A673 (cell line): Measurements from ENCODE around the gene PHF21B. TPM values are rescaled to one million over a fixed set of nuclear protein-coding genes. Genes with fewer than 3 reads are reported as not detected.

ENCODE experiments used
- BruUV-seq: library from RNA; stranded (reverse); fragments of 400-500 nt; replicated peaks from 2 replicates; lab custom pipeline; 2021; lab: Mats Ljungman, UMichigan
- CTCF ChIA-PET: fragments of 300-600 bp; sonication (Branson Sonifier 250); formaldehyde crosslinking; loops from one replicate; lab custom pipeline; 2022; ENCODE audit warnings: antibody characterized with exemption; lab: Charles Lee
- POLR2A ChIA-PET: fragments of 300-600 bp; sonication (Branson Sonifier 250); formaldehyde crosslinking; loops from one replicate; lab custom pipeline; 2022; ENCODE audit warnings: antibody characterized with exemption; ENCODE audit not compliant: low non-redundant PET; lab: Charles Lee
- DNase-seq: peaks from one replicate; pipeline ENCODE4 v3.0.0-alpha.2; 2015; ENCODE audit warnings: low spot score
- H3K27ac ChIP-seq: fragments of 200-600 bp; sonication (generic); 2 replicates; pipeline ENCODE4 v1.5.1; 2016; ENCODE audit warnings: mixed run types, low read depth, mild to moderate bottlenecking, mixed read lengths, antibody characterized with exemption, low read length; ENCODE audit not compliant: poor library complexity, severe bottlenecking
- H3K27me3 ChIP-seq: fragments of 200-600 bp; sonication (generic); replicated peaks from 2 replicates; pipeline ENCODE4 v1.6.1; 2017; ENCODE audit warnings: mixed run types, low read depth, mild to moderate bottlenecking, mixed read lengths, antibody characterized with exemption, low read length; ENCODE audit not compliant: insufficient read depth, poor library complexity
- H3K36me3 ChIP-seq: fragments of 200-600 bp; sonication (generic); 2 replicates; pipeline ENCODE4 v1.6.1; 2016; ENCODE audit warnings: mixed run types, mild to moderate bottlenecking, mixed read lengths, antibody characterized with exemption, low read length; ENCODE audit not compliant: insufficient read depth, poor library complexity, severe bottlenecking
- H3K4me1 ChIP-seq: fragments of 200-600 bp; sonication (generic); 2 replicates; pipeline ENCODE4 v1.6.1; 2017; ENCODE audit warnings: mixed run types, mild to moderate bottlenecking, mixed read lengths, antibody characterized with exemption, low read length; ENCODE audit not compliant: insufficient read depth, poor library complexity, severe bottlenecking
- H3K4me3 ChIP-seq: fragments of 200-600 bp; sonication (generic); 2 replicates; pipeline ENCODE4 v1.5.1; 2016; ENCODE audit warnings: low read depth, mixed run types, mild to moderate bottlenecking, mixed read lengths, low read length; ENCODE audit not compliant: poor library complexity, severe bottlenecking
- H3K9me3 ChIP-seq: fragments of 200-600 bp; sonication (generic); 2 replicates; pipeline ENCODE4 v1.6.1; 2016; ENCODE audit warnings: mixed run types, low read depth, mild to moderate bottlenecking, mixed read lengths, antibody characterized with exemption, low read length; ENCODE audit not compliant: poor library complexity, severe bottlenecking
- CTCF ChIP-seq: fragments of 300-800, 200-600 bp; sonication (generic); conservative IDR thresholded peaks from 2 replicates; pipeline ENCODE4 v1.5.1; 2017; ENCODE audit warnings: low read depth, mild to moderate bottlenecking, antibody characterized with exemption, low read length, moderate library complexity, mixed read lengths
- EZH2 ChIP-seq: fragments of 200-600 bp; sonication (generic); IDR thresholded peaks from 2 replicates; pipeline ENCODE4 v1.6.1; 2017; ENCODE audit warnings: borderline replicate concordance, low read depth, mild to moderate bottlenecking, mixed read lengths, antibody characterized with exemption, low read length; ENCODE audit not compliant: poor library complexity, severe bottlenecking
- intact Hi-C: fragments of 100-400 bp; cut with micrococcal nuclease; formaldehyde crosslinking; loops from one replicate; pipeline ENCODE4 v1.10.0; 2022; ENCODE audit not compliant: unreplicated experiment
- total RNA-seq: library from RNA; stranded (reverse); gene quantifications from 2 replicates; pipeline ENCODE4 v1.2.3, GENCODE V29; 2021

The PHF21B gene
- total RNA-seq, 1 experiment from 2014 or later, result 13.2 TPM

DNA sequence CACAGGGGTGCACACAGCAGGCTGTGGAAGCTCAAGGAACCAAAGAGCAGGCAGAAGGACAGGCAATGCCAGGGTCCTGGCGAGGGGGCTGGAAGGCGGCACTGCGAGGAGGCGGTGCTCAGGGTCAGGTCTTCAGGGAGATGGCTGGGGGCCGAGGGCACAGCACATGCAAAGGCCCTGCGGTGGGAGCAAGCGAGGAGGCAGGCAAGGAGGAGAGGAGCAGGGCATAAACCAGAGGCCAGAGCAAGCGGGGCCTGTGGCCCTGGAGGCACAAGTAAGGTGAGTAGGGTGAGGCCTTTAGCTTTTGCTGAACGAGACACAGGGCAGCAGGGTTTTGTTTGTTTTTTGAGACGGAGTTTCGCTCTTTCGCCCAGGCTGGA, 130.5 kb downstream of the PHF21B start:
- CTCF ChIA-PET, result no interaction called here
- H3K27me3 ChIP-seq, result no peaks in the 10 kb centered on the region
- H3K9me3 ChIP-seq, result no peaks in the 10 kb centered on the region
- H3K36me3 ChIP-seq, result no peaks in the 10 kb centered on the region
- DNase-seq, result no peak
- H3K4me1 ChIP-seq, result no peaks in the 10 kb centered on the region
- BruUV-seq, result no TSS peak
- intact Hi-C loops, result no loop called here
- TF ChIP-seq CTCF (no peak), EZH2 (no peak)
- no peak overlapping the region for H3K27ac ChIP-seq
- POLR2A ChIA-PET, result no interaction called here
- H3K4me3 ChIP-seq, result no peak overlapping the region

DNA sequence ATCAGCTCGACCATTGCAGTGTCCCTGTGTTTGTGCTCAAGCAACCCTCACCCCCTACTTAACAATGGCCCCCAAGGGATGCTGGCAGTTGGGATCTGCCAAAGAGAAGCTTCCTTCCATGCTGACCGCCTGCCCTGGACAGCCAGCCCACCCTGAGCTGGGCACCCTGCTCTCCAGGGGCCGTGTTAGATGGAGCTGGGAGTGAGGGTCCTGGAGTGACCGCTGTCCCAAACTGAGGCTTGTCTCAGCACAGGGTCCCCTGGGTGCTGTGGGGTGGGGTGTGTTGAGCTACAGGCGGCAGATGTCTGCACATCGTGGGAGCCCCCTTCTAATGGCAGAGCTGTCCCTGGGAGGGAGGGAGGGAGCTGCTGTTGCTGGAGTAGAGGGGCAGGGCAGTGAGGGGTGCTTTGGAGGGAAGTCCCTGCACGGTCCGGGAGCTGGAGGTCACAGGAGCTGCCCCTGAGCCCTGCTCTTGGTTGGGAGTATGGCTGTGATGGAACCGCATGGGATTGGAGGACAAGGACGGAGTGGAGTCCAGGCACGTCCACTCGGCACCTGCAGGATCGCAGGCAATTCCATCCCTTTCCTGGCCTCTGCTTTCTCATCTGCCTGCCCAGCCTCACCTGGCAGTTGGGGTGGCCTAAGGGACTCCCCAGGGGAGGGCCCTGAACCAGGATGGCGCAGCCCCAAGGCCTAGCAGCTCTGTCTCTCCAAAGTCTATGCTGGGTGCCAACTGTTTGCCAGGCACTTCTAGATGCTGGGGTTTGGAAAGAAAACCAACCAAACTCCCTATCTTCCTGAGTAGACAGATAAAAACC, 131.1 kb downstream of the PHF21B start:
- Histone ChIP-seq H3K36me3 (no peaks in the 10 kb centered on the region), H3K27me3 (no peaks in the 10 kb centered on the region), H3K4me1 (no peaks in the 10 kb centered on the region), H3K27ac (no peak overlapping the region), H3K4me3 (no peak overlapping the region), H3K9me3 (no peaks in the 10 kb centered on the region)
- intact Hi-C loops, result no loop called here
- no TSS peak for BruUV-seq
- POLR2A ChIA-PET, result interaction anchor here (0.6 kb wide), 2 partner anchors 33 to 1424 kb away, joined by 10 to 11 read pairs; no protein-coding TSS in a partner anchor
- no peak for DNase-seq
- TF ChIP-seq CTCF (no peak), EZH2 (no peak)
- CTCF ChIA-PET, result no interaction called here

- ChIA-PET POLR2A (interaction anchor here (0.5 kb wide), 1 partner anchor 160 kb away, joined by 3 read pairs; no protein-coding TSS in a partner anchor), CTCF (no interaction called here)
- H3K27me3 ChIP-seq, result no peaks in the 10 kb centered on the region
- intact Hi-C loops, result no loop called here
- peaks cover 2% of the 10 kb centered on the region for H3K9me3 ChIP-seq
- BruUV-seq, result no TSS peak
- TF ChIP-seq EZH2, result no peak
- no peak for TF ChIP-seq CTCF
- peaks cover 2% of the 10 kb centered on the region for H3K36me3 ChIP-seq
- no peaks in the 10 kb centered on the region for H3K4me1 ChIP-seq
- H3K4me3 ChIP-seq, result no peak overlapping the region
- no peak overlapping the region for H3K27ac ChIP-seq
- no peak for DNase-seq
Measured at GRCh38 chr22:44876921-44877320, 132.9 kb downstream of the PHF21B start.
